NCI-H82 treated with DMSO at 0.1 percent for 48 hours (cell line): Measurements from ENCODE around the gene MYPOP.

Experiments
- DNase-seq: peaks from one replicate; lab custom pipeline; 2025; ENCODE audit not compliant: unreplicated experiment; lab: John Stamatoyannopoulos, UW

The MYPOP gene, protein sequence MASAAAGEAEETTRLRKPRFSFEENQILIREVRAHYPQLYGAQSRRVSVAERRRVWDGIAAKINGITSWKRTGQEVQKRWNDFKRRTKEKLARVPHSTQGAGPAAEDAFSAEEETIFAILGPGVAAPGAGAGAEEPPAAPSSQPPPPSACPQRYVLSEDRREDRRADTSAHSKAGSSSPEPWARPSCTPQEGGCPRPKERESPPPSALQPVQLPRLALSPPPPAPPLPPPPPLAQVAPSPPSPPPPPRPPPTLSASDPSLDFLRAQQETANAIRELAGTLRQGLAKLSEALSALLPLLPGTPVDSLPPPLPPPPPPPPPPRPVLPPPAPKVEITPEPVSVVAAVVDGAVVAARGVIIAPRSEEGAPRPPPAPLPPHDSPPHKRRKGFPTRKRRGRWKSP

DNA sequence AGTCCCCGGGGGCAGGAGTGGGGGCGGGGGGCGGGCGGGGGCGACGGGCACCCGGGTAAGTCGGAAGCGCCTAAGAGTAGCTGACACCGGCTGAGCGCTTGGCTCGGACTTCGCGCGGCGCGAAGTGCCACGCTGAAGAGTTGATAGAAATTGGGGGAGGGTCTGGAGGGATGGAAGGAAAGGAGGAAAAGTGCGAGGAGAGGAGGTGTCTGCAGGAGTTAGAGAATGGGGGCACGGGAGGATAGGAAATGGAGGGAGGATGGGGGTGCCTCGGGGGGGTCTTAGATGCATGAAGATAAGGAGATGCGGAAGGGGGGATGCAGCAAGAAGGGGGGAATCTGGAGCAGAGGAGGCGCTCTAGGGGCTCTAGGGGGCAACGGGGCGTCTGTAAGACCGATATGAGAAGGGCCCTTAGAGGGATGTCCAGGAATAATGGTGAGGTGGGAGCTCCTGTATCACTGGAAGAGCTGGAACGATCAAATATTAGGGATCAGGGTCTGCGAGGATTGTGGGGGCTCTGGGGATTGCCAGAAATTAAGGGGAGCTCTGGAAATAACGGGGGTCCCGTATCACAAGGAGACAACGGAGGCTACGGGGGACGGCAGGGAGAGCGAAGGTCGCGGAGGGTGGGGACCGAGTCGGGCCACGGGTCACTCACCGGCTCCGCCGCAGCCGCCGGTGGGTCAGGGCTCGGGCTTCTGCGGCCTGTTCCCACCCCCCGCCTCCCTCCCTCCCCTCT lies at the start of gene MYPOP:
Gene MYPOP, minus strand, starts transcription at position 702 of the 739 bp plus-strand sequence. CDS start 840 bp downstream, outside the sequence.
- DNase-seq: peak; percentile 12

DNA sequence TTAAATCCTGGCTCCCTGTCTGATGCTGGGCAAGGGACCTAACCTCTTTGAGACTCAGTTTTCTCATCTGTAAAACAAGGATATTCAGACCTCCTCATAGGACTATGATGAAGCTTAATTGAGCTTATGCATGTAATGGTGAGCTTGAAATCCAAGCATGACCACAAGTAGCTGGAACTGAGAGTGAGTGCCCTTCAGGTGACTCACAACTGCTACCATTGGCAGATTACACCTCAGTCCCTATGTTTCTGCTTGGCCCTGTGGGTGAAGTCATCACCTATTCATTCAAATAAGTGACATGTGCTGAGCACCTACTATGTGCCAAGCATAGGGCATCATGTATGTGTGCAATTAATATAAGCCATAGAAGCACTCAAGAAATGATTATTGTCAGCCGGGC lies 45.5 kb upstream of the MYPOP start:
- DNase-seq: no peak

DNA sequence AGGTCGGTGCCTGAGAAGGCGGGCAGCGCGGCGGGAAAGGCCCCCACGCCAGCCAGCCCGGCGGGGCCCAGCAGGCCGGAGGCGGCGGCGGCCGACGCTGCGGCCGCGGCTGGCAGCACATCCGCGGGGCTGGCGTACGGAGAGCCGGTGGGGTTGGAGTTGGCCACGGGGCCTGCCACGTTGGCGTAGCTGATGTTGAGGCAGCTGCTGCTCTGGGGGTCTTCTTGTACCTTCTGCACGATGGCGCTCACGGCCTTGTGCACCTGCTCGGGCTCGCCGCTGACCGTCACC lies 38.0 kb upstream of the MYPOP start:
- DNase-seq: no peak

DNA sequence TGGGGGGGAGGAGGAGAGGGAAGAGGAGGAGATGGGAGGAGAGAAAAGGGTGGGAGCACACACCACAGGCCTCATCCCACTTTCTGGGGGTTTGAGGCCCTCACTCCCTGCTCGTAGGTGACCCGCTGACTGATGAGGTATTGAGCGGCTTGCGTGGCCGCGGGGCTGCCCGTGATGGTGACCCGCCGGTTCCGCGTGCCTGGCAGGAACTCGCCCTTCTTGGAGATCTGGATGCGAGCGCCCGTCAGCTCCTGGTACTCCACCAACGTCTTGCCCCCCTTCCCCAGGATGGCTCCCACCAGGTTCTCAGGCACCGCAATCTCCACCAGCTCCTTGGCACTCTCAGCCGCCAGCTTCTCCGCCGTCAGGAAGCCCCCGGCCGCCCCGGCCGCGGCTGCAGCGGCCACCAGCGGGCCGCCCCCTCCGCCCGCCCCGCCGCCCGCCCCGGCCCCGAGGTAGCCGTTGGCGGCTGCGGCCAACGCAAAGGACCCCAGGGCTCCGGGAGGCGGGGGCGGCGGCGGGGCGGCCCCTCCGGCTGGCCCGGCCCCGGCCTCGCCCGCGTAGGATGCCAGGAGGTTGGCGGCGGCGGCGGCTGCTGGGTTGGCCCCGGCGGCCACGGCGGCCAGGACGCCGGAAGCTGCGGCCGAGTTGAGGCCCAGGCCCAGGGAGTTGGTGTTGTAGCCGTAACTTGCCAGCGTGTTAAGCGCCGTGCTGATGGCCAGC lies 37.5 kb upstream of the MYPOP start:
- DNase-seq: no peak

DNA sequence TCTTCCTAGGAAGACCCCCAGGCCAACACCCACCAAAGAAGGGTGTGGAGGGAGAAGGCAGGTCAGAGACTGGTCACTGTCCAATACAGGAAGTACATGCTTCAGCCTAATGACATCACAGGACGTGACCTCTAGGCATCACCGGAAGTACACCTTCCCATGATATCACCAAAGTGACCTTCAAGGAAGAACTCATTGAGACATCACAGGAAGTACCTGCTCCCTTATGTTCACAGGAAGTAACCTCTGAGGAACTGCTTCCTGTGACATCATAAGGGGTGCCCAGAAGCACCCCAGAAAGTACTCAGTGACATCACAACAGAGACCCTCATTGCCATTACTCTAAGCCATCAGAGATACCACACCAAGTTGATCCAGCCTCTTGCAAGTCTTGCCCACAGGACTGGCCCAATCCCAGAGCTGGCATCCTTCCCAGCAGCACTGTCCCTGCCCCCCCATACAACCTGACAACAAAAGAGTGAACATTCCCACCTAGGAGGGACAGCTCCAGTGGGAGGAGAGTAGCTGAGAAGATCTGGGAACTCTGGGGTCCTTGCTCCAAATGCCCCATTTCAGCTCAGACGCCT lies 36.4 kb upstream of the MYPOP start:
- no peak for DNase-seq

DNA sequence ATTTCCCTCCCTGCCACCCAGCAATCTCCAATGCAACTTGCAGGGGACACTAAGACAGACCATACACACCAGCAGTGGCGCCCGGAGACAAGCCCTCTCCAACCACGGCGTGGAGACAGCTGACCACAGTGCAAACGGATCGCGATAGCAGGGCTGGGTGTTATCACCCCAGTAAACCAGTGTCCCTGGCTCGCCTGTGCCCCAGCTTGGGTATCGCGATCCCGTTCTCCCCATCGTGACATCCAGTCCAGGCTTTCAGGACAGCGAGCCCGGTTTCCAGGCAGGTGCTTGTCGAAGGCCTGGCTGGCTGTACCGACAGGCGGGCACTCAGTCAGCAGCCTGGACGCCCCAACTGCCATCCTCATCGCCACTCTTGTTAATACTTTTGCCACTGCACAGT lies 32.9 kb upstream of the MYPOP start:
- DNase-seq: no peak

DNA sequence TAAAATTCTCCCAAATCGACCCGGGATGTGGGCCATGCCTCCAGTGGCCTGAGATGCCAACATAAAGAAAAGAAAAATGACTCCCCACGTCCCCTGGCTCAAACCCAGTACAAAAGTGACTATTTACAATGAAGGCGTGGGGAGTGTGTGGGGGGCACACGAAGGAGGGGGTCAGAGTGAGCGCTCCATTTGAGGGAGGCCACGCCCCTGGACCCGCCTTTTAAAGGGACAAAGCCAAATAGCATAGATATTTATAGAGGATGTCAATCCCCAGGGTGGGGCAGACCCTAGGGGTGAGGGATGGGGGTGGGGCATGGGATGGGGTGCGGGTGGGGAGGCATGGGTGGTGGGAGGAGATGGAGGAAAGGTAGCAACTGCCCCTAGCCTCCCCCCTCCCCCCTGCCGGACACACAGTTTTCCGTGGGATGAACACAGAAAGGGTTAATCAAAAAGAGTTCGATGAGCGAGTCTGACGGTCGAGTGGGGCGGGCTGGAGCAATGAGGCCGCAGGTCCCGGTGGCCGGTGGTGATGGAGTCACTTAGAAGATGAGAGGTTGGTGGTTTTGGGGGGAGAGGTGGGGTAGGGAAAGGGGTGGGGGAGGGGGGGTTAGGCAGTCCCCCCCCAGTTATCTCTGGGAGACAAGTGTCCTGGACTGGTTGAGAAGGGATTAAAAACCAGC lies 32.3 kb upstream of the MYPOP start:
- no peak for DNase-seq

DNA sequence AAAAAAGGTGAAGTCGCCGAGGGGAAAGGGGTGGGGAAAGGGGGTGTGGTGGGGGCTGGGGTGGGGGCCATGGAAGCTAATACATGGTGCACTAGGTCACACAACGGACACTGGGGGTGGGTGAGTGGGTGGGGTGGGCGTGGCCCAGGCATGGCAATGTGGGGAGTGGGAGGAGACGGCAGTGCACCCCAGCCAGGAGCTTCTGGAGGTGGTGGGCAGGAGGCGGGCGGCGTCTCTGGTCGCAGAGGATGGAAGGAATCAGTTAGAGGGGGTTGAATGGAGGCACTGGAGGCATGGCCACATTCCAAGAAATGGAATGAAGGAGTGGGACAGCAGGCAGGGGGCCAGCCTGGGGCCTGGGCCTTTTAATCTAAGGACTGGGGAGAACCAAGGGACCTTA lies 31.3 kb upstream of the MYPOP start:
- DNase-seq: no peak

DNA sequence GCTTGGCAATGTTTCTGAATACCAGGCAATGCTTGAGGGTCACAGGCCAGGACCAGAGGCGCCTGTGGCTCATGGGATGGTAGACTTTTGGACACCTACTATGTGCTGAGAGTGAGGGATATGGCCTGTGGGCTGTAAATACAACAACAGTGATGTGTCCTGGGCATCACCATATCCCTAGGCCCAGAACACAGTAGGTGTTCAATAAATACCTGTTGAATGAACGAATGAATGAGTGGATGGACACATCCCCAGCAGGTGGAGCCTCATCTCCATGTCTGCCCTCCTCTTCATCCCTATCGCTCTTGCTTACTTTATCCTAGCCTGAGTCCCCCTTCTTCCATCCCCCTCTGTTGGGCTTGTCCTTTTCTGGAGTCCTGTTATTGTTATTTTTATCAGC lies 28.6 kb upstream of the MYPOP start:
- DNase-seq: no peak

DNA sequence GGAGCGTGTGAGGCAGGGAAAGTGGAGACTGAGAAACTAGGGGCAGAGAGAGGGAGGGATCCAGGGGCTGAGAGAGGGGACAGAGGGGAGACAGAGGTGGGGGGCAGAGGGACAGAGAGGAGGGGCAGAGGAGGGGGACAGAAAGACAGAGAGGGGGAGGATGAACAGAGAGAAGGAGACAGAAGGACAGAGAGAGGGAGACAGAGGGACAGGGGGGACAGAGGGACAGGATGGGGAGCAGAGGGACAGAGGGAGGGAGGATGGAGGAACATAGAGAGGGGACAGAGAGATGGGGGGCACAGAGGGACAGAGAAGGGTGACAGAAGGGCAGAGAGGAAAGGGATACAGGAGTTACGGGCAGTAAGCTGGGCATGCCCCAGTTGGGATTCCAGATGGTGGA lies 26.8 kb upstream of the MYPOP start:
- DNase-seq: no peak

DNA sequence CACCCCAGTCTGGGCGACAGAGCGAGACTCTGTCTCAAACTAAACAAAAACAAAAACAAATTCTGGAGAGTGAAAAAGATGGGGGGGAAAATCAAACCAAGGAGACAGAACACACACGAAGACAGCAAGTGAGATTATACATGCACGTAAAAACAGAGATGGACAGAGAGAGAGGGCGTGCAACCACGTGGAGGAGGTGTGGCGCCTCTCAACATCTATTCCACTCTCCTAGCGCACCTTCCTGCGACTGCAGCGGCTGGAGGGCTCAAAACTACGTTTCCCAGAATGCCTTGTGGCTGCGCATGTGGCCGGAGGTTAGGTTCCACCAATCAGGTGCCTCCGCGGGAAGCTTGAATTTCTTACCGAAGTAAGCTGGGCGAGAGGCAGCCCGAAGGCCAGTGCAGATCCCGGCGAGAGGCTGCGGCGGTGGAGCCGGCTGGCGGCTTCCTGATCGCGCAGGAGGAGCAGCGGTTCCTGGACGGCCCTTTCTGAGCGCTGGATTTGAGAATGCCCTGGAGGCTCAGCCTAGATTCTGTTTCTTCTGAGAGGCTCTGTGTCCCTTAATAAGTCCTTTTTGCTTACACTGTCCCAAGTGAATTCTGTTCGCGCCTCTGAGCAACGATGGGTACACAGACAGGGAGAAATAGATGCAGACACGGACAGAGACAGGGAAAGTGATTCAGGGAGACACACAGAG lies 25.3 kb upstream of the MYPOP start:
- peak; percentile 81 for DNase-seq

DNA sequence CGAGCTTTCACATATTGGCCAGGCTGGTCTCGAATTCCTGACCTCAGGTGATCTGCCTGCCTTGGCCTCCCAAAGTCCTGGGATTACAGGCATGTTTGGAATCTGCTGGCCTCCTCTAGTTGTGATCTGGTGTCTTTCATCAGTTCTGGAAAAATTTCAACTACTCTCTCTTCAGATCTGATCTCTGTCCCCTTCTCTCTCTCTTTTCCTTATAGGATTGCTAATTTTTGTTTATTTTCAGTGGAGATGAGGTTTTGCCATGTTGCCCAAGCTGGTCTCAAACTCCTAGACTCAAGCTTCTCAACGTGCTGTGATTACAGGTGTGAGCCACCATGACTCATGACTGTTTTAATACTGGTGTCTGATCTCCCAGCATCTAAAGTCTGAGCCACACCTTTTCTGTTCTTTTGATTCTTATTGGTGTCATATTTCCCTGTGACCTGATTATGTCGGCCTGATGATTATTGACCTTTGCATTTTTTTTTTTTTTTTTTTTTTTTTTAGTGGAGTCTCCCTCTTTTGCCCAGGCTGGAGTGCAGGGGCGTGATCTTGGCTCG lies 22.6 kb upstream of the MYPOP start:
- DNase-seq: no peak

DNA sequence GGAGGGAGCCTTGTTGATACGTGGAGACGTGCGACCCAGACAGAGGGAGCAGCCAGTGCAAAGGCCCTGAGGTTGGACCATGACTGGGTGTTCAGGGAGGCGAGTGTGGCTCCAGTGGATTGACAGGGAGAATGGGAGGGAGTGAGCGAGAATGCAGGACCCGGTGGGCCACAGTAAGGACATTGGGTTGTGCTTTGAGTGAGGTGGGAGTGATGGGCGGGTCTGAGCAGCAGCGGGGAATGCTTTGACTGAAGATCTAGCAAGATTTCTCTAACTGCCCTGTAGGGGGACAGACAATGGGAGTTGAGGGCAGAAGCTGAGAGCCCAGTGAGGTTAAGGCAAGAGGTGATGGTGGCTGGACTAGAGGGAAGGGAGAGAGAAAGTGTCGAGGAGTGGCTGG lies 19.9 kb upstream of the MYPOP start:
- no peak for DNase-seq

DNA sequence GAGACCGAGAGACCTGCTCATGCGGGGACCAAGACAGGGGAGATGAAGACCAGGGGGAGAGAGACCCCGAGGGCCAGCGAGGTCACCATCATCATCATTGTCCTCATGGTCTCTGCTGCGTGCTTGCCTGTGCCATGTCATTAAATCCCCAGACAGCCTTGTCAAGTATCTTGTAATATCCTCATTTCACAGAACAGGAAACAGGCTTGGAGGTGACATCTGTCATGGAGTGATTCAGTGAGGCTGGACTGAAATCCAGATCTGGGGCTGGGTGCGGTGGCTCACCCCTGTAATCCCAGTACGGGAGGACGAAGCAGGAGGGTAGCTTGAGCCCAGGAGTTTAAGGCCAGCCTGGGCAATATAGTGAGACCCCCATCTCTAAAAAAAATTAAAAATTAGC lies 18.0 kb upstream of the MYPOP start:
- DNase-seq: no peak

DNA sequence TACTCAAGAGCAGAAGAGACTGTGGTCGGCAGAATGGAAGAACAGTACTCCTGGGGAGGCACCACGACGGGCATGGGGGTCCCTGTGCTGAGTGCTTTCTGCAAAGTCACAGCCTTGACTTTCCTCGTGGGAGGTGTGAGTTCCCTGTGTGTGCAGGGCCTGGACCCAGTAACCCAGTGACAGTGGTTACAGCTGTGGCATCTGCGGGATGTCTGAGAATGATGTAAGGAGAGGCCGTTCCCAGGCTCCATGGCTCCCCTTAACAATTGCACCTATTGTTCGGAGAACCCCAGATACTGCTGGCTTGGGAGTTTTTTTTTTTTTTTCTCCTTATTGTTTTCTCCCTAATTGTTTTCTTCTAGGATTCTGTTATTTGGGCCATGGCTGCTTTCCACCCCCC lies 17.3 kb upstream of the MYPOP start:
- DNase-seq: no peak

DNA sequence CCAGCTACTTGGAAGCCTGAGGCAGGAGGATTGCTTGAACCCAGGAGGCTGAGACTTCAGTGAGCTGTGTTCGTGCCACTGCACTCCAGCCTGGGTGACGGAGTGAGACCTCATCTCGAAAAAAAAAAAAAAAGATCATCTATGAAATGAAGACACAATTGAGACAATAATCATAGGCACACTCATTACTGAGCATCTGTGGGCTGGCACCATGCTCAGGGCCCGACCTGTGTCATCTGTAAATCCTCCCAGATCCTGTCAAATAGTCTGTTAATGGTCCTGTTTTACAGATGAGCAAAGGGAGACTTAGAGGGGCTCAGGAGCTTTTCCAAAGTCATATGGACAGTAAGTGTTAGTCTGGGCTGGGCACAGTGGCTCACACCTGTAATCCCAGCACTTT lies 16.3 kb upstream of the MYPOP start:
- no peak for DNase-seq

DNA sequence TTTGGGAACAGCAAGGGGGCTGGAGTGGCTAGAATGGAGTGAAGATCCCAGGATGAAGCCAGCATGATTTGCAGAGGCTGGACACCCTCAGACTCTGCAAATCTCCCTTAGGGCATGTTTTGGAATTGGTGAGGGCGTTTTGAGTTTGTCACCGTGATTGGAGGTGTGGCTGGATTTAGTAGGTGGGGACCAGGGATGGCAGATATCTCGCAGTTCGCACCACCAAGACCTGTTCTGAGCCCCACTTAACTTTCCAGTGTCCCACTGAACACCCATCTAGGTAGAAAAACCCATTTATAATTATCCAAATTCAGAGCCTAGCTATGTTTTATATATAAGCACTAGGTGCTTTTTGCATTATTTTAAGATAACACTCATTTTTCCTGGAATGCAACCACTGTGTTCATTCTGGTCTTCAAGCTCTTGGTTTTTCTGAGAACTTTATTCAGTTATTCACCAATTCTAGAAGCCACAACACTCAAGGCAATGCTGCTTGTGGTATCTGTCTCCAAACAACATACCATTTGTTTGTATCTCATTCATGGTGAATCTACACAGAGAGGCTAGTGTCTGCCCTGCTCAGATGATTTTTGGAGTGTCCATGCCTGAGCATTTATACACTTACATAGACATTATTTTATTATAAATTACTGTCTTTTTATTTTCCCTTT lies 15.1 kb upstream of the MYPOP start:
- no peak for DNase-seq

DNA sequence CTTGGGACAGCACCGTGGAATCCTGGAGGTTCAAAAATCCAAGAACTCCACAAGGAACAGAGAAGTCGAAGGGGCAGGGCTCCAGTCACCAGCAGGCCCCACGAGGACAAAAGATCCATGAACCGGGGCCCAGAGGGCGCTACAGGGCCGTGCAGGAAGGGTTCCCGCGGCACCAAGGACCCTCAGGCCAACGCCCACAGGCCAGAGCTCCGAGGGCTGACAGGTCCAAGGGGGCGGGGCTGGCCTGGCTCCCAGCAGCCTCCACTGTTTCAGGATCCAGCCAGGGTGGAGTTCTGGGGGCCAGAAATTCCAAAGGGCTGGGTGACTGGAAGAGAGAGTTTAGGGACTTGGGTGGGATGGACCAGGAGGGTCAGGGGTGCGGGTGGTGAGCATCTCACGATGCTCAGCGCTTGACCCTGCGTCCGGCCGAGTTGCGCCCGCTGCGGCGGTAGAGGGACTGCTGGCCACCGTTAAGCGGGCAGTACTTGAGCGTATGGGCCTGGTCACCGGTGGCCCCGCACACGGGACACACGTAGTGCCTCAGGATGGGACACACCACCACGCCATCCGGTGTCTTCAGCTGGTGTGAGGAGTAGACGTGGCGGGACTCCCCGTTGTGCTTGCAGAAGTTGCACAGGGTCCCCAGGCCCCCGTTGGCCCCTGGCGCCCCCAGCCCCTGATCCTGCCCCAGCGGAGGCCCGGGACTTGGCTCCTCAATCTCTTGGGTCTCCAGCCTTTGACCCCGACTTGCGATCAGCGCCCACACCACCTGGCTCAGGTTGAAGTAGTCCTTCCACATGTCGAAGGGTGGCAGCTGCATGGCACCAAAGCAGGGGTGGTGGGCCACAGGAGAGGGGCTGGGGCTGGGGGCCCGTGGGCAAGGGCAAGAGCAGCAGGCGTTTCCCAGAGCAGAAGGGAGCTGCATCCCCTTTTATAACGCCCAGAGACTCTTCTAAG lies 11.7 kb upstream of the MYPOP start, which contains the start of gene NANOS2:
Gene NANOS2, minus strand, starts transcription at position 905 of the 957 bp plus-strand sequence. Its CDS starts 85 bp downstream, at position 820.
- DNase-seq: no peak
